HG03354 (cell line): ENCODE data around the gene VPS13D.
A peak's percentile ranks its signal among the peaks of the same experiment; 100 is the strongest.
"Not testable (repeated sequence)": the region's sequence is repeated elsewhere in the genome, so short reads cannot be mapped to it uniquely, and the experiment has no call there.

Experiments used
- ATAC-seq: cut with Tn5 transposase; IDR thresholded peaks from one replicate; pipeline ENCODE4 v1.9.1; 2021; ENCODE audit warnings: mild to moderate bottlenecking; ENCODE audit not compliant: unreplicated experiment, poor library complexity, severe bottlenecking

VPS13D gene

DNA sequence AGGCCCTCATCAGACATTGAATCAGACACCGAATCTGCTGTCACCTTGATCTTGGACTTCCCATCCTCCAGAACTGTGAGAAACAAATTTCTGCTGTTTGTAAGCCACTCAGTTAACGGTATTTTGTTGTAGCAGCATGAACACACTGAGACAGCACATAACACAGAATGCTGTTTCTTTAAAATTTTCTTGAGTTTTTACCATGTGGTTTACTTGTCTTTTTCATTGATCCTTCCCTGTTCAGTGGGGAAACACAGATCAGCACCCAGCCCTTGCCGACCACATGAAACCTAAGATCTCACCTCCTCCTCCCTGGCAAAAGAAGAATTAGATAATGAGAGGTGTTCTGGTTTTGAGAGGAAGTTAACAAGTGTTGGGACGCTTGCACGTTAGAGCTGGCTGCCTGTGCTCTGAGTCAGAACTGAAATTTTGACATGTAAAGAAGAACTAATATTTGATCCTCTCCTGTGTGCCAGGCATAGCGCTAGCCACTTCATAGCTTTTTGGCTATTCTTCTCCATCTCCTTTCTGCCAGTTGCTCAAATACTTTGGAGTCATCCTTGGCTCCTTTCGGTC lies 208.6 kb downstream of the VPS13D start:
- peak; percentile 44 for ATAC-seq

DNA sequence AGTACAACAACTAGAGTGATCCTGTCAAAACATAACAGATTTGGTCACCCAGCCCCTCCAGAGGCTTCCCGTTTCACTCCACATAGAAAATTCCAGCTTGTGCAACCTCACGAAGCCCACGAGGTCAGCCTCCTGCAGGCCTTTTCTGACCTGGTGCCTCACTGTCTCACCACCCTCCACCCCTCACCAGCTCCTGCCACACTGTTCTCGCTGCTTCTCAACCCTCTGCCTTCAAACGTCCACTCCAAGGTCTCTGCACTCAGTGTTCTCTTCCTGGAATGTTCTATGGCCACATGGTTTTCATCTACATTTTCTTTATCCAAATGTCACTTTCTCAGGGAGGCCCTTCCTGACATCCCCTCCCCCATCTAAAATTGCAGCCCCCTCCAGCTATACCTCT lies 209.2 kb downstream of the VPS13D start:
- ATAC-seq = no peak

DNA sequence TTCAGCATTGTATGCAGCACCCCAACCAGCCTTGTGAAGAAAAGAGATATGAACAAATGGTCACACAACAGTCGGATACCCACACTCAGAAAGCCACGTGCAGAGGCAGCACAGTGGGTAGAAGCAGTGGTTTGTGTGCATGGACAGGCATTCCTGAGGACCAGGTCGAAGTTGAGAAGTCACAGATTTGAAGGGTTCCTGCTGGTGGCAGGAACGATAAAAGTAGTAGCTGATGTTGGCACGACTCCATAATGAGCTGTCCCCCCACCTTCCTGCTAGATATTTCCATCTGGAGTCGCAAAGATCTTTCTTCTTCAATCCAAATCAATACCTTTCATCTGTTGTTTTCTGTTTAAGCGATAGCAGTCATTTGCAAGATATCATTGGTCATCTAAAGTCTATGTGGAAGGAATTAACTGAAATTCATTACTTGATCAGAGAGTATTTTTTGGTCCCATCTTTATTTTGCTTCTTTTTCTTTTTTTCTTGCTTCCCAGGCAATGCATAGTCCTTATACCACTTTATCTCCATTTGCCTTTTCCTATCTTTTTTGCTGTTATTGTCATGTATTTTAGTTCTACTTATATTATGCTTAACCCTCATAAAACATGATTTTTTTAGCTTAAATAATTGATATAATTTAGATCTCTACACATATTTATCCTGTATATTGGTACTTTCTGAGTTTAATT lies 211.7 kb downstream of the VPS13D start:
- no peak for ATAC-seq

DNA sequence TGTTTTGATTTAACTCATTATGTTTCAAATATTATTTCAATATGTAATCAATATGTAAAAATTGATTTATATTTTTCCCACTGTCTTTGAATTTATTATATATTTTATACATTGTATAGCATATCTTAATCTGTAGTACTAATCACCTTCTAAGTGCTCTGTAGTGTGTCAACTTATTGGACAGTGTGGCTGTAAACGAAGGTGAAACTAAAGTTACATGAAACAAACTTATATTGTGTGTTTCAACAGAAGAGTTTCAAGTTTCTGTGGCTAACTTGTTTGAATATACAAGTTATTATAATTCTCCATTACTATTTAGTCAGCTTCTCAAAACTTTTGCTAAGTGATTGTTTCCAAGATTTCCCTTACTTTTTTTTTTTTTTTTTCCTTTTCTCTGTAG lies 212.4 kb downstream of the VPS13D start:
- no peak for ATAC-seq

DNA sequence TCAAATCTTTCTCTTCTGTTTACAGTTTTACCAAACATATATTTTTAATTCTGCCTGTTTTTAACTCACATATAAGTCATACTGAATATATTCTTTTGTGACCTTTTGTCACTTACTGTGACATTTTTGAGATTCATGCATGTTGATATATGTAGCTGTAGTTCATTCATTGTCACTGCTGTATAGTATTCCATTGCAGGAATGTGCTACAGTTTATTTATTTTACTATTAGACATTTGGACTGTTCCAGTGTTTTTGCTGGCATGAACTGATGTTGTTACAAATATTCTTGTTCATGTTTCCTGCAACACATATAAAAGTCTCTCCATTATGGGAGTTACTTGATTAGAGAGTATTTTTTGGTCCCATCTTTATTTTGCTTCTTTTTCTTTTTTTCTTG lies 213.3 kb downstream of the VPS13D start:
- ATAC-seq = no peak

DNA sequence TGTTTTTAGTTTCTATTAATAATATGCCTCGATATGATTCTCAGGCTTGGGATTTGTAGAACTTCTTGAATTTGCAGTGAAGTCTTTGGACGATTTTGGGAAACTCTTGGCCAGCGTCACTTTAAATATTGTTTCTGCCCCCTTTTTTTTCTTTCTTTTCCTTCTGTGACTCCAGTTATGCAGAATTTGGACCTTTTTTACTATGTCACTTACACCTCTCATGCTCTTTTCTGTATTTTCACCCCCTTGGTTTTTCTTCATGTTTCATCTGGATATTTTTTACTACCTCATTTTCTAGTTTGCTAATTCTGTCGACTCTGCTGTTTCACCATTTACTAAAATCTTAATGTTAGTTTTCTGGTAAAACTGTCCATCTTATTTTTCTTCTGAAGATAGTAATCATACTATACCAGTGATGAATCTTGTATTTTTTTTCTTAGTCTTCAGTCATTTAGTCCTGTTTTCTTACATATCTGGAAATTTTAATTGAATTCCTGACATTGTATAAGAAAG lies 214.6 kb downstream of the VPS13D start:
- no peak for ATAC-seq

DNA sequence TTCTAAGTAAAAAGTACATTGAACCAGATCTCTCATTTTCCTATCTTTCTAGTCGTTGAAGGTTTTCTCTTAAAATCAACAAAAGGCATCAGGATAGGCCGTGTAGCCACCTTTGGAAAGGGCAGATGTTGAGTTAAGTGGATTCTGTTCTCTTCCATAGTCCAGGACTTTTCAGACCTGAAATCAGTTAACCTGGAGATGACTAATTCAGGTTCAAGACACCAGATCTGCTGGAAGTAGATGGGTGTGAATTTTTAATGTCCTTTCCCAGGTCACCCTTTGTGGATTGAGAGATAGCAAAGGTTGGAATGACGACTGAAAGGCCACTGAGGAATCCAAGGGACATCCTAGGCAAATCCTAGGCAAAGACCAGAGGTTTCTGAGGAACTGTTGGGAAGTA lies 215.4 kb downstream of the VPS13D start:
- no peak for ATAC-seq

DNA sequence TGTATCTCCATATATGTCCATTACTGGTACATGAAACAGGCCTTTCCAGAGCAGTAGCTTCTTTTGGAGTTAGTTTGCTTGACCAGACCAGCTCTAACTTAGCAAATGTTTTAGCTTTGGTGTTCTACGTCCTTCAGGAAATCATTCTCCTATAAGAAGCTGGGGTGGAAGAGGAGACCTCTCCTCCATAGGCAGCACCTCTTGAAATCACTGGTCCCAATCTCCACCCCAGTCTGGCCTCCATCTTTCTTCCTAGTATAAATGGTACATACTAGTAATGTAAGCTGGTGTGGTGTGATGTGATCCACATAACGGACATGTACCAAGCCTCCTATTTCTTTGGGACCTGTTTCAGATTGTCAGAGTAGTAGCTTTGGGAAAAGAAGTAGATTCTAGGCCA lies 216.8 kb downstream of the VPS13D start:
- ATAC-seq = no peak

DNA sequence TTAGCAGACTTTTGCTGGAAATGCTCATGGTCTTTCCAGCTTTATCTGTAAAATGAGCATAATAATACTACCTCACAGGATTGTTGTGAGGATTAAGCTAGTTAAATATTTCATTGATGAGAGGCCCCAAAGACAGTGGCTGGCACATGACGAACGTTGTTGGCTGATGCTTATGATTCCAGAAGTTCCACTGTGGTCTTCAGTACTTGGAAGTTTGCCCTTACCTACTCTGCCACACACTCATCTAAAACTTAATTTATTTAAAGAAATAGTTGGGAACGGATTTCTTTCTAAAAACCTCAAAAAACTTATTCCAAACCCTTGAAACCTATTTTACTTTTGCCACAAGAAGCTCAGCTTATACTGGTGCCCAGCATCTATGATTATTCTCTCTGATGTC lies 217.5 kb downstream of the VPS13D start:
- ATAC-seq = no peak

DNA sequence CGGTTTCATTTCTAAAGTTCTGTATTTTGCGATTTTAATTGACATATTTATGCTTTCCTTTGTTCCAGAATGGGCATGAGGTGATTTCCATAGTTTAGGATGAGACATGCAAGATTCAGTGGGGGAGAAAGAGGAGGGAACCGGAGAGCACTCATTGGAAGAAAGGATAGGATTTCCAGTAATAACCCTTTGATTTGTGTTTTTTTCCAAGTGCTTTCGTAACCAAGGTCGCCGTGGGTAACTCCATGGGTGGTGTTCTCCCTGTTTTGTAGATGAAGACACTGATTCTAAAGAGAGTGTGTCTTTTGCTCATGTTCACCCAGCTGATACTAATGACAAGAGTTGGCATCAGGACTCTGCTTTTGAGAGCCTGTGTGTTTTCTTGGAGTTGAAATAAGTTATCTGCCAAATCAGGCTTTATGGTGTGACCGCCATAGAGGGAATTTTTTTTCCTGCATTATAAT lies 218.1 kb downstream of the VPS13D start:
- ATAC-seq = no peak

DNA sequence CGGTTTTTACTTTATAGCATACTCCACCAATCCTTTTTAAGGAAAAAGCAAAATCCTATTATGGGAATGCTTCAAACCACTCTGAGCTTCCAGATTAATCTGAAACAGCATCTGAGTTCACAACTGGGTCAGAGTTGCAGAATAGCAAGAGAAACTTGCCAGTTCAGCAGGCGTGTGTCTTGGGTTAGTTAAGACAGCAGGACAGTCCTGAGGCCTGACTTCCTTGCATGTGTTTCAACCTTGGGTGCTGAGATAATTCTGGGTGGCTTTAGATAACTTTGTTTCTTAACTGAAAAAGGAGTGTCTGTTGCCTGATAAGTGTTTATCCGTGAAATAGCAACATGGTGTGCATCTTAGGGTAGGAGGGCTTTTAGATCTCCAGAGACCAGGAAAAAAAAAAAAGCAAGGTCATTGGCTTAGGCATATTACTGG lies 218.9 kb downstream of the VPS13D start:
- no peak for ATAC-seq

DNA sequence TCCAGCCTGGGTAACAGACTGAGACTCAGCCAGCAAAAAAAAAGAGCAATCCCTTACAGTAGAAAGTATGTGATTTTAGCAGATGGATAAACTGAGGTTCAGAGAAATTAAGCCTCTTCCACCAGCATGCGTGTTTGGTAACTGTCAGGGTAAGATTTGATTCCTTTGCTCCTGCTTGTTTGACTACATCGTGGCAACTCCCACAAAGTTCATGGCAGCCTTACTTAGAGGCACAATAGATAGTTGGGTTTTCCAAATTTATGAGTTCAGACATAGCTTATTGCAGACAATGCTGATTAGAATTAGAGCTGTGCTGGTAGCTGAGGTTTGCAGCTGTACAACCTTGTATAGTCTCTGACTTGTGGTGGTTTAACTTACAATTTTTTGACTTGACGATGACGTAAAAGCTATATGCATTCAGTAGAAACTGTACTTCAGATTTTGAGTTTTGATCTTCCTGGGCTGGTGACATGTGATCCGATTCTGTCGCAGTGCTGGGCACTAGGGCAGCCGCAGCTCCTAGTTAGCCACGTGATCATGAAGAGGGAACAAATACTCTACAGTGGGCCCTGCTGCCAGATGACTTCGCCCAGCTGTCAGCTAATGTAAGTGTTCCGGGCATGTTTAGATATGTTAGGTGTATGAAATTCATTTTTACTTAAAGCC lies 220.4 kb downstream of the VPS13D start:
- no peak for ATAC-seq

DNA sequence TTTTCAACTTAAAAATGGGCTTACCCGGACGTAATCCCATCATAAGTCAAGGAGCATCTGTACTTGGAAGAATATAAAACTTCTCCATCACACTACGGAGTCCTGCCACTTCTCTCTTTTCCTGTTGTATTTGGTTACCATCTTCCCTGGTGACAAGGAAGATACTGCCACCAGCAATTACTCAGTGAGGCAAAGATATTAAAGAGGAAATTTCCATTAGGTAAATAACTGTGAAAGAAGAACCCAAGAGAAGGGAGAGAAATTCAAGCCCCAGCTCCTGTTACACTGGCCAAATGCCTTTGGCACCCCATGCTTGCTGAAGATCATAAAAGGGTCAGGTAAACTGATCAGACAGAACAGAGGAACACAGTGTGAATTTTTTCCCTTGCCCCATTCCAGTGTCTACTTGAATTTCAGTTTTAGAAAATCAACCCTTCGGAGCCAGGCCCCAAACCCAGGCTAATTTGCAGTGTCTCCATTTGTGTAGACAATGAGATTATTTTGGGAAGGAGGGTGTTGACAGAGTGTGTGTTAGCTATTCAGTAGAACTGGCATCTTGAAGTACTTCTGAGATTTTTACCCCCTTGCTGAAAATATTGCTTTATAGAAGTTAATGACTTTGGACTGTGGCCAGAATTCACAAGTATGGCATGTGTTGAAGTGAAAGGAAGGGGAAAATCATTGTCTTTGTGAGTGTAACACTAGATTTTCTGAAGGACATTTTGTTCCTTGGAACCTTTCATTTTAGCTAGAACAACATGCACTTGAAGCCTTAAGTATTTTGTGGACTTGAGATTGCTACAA lies 221.1 kb downstream of the VPS13D start:
- ATAC-seq = no peak

DNA sequence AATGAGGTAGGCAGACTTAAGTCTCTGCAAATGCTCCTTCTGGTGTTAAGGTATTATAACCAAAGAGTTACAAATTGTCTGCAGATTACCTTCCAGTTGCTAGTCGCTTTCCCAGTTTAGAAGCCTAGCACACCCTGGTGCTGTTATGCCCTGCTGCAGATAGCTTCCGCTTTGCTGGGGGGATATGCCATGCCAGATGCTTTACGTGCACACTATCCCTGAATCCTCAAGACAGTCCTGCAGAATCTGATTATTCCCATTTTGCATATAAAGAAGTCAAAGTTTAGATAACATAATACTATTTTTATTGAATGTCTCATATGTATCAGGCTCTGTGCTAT lies 221.7 kb downstream of the VPS13D start:
- no peak for ATAC-seq

DNA sequence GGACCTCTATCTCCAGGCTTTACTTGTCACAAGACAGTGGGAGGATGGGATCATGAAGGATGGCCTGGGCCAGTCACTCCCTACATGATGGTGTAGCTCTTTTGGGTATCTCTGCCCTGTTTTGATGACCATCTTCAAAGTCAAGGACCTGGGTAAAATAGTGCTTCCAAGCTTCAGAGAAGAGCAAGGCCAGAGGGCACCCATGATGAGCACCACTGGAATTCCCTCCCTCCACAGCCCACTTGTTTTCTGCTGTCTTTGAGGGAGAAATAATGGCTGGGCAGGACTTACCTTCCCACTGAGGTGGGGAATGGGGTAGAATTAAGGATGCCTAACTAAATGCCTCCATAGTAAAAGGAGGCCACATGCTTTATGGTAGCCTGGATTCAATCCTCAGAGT lies 222.4 kb downstream of the VPS13D start:
- no peak for ATAC-seq

DNA sequence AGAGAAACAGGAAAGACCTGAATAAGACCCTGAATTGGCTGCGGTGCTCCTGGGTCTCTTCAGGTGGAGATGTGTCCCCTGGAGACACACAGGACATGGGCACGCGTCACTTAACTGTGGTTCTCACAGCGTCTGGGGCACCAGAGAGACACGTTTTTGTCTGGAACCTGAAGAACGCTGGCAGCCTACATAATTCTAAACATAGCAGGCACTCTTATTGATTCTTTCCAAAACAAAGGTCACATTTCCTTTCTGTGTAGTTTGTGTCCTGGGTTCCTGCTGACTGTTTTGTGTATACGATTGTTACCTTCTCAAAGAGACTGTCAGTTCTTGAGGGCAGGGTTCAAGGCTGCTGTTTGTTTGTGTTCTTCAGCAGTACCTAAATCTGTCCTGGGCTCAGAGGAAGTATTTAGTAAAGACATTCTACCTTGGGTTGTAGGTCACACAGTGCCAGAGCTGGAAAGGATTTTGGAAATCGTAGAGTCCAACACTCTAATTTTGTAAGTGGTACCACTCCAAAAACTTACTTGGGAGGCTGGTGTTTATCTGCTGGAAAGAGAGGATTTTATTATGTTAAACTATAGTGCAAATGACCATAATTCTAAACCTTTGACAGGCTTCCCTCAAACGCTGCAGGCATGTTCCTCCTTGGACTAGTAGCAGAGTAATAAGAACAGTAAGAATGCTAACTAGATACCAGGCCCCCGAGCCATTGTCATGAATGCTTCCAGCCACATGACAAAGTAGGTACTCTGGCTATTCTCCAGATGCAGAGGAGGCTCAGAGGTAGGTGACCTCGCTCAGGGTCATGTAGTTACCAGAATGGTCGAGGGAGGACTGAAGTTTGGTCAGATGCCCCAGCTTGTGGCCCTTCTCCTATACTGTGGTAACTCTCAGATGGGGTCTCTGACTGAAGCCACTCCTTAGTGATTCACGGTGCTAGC lies 223.8 kb downstream of the VPS13D start:
- no peak for ATAC-seq

DNA sequence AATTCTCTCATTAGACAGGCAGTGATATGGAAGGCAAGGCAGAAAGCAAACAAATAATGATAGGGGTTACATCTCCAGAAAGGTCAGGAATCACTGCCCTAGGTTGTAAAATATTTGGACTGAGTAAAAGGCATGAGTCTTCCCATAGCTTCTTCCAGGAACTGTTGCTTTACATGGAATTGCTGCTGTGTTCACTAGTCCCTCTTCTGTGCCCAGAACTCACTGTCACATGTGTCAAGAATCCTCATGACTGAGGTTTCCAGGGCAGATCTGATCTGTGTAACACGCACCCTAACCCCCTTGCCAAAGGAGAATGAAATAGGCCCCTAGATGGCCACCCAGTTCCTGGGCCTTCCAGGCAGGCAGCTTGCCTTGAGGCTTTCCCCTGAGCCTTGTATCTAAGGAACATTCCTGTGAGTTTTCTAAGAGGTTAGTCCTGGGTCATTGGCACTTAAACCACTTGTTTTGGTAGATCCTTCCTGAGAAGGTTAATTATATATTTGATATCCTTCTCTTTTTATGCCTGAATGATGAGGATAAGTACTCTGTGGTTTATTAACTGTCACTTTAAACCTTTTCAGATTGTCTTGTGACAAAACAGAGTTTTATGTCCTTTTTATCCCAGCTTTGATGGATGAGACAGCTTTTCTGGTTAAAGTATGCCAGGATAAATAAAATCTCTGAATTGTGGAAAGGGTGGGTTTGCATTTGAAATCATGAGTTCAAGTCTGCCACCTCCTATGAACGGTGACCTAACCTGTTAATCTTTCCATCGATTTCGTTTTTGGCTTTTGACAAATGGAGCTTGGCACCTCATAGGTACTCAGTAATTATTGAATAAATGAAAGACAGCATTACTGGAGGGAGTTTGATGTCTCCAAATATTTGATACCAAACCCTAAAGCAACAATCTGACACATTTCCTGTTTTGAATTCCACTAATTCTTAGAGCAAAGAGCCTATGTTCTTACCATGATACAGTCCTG lies 224.9 kb downstream of the VPS13D start:
- no peak for ATAC-seq

DNA sequence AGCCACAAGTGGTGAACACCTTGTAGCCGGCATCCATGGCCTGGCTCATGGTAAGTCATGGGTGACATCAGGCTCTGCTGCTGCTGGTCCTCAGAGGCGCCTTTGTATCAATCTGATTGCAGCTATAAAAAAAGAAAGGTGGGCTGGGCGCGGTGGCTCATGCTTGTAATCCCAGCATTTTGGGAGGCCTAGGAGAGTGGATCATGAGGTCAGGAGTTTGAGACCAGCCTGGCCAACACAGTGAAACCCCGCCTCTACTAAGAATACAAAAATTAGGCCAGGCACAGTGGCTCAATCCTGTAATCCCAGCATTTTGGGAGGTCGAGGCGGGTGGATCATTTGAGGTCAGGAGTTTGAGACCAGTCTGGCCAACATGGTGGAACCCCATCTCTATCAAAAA lies 226.3 kb downstream of the VPS13D start:
- ATAC-seq = not testable (repeated sequence)
